Measurements from ENCODE around the gene CFAP97D1. TPM values are rescaled to one million over a fixed set of nuclear protein-coding genes. Genes with fewer than 3 reads are reported as not detected.

CFAP97D1 gene
- total RNA-seq, 1 experiment from 2014 or later = 0.13 TPM

DNA sequence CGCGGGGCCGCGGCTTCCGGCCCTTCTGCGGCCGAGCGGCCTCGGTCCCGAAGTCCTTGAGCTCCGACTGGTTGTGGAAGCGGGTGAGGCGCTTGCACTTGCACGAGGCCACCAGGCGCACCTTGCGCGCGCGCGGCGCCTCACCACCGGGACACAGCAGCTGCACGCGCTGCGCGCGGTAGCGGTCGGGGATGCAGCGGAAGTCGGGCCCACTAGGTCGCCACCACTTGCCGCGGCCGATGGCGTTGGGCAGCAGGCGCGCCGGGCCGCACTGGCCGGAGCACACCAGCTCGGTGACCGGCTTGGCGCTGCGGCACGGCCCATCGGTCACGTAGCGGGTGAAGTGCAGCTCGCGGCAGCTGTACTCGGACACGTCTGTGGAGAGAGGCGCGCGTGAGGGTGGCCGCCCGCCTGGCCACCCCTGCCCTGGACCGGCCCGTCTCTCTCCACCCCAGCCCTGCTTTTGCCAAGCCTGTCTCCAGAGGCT, 24.8 kb upstream of the CFAP97D1 start (continued):
- TF ChIP-seq JAZF1 (CRISPR knock-in tag; IDR thresholded peaks at IDR 0.05) = no peak

DNA sequence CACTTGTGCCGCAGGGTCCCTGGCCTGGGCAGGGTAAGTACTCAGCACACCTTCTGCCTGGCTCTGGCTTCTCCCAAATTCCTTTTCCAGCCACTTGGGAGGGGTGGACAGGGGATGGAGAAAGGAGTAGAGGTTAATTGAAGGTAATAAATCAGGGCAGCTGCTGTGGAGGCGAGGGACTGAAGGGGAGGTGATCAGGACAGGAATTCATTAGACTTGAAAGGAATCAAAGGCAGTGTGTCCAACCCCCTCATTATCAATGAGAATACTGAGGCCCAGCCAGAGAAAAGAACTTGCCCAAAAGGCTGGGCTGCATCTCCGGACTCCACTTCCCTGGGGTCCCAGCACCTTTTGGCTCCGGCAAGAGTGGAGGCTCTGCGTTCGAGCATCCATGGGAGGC, 24.0 kb upstream of the CFAP97D1 start:
- H3K4me3 Mint-ChIP-seq = peak overlapping the region; percentile 55
- H3K36me3 Mint-ChIP-seq = no peaks in the 10 kb centered on the region
- CTCF ChIA-PET = interaction anchor here (1.1 to 14.2 kb wide), 9 partner anchors 9 to 179 kb away, joined by 3 to 476 read pairs (median 10); no protein-coding TSS in a partner anchor
- no peak for ATAC-seq
- peaks cover 34% of the 10 kb centered on the region for H3K4me1 Mint-ChIP-seq
- POLR2A ChIA-PET = interaction anchor here (1.1 to 1.7 kb wide), 2 partner anchors 12 to 48 kb away, joined by 3 to 4 read pairs; no protein-coding TSS in a partner anchor
- H3K9me3 Mint-ChIP-seq = no peaks in the 10 kb centered on the region
- TF ChIP-seq FOXK1 (CRISPR knock-in tag; IDR thresholded peaks at IDR 0.05) (no peak), IRF2 (CRISPR knock-in tag; IDR thresholded peaks at IDR 0.05; ENCODE audit: borderline replicate concordance, low read depth) (no peak), NFATC4 (CRISPR knock-in tag; IDR thresholded peaks at IDR 0.05) (no peak), GRHL2 (CRISPR knock-in tag; IDR thresholded peaks at IDR 0.05; ENCODE audit: insufficient replicate concordance, severe bottlenecking) (no peak), ZNF396 (CRISPR knock-in tag; IDR thresholded peaks at IDR 0.05; ENCODE audit: borderline replicate concordance) (no peak), ZNF317 (CRISPR knock-in tag; IDR thresholded peaks at IDR 0.05; ENCODE audit: borderline replicate concordance, low read depth) (no peak), RORB (CRISPR knock-in tag; IDR thresholded peaks at IDR 0.05) (no peak), ZNF121 (CRISPR knock-in tag; IDR thresholded peaks at IDR 0.05) (no peak), GTF2I (CRISPR knock-in tag; conservative IDR thresholded peaks at IDR 0.05) (no peak), JAZF1 (CRISPR knock-in tag; IDR thresholded peaks at IDR 0.05) (no peak), PRRX2 (CRISPR knock-in tag; IDR thresholded peaks at IDR 0.05) (no peak), ZNF416 (CRISPR knock-in tag; IDR thresholded peaks at IDR 0.05) (no peak), SMAD3 (CRISPR knock-in tag; IDR thresholded peaks at IDR 0.05; ENCODE audit: borderline replicate concordance) (no peak)
- TF ChIP-seq, protein P1, sequence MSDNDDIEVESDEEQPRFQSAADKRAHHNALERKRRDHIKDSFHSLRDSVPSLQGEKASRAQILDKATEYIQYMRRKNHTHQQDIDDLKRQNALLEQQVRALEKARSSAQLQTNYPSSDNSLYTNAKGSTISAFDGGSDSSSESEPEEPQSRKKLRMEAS (CRISPR knock-in tag; IDR thresholded peaks at IDR 0.05) = no peak
- TF ChIP-seq, protein P2, sequence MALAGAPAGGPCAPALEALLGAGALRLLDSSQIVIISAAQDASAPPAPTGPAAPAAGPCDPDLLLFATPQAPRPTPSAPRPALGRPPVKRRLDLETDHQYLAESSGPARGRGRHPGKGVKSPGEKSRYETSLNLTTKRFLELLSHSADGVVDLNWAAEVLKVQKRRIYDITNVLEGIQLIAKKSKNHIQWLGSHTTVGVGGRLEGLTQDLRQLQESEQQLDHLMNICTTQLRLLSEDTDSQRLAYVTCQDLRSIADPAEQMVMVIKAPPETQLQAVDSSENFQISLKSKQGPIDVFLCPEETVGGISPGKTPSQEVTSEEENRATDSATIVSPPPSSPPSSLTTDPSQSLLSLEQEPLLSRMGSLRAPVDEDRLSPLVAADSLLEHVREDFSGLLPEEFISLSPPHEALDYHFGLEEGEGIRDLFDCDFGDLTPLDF (CRISPR knock-in tag; IDR thresholded peaks at IDR 0.05) = no peak
- TF ChIP-seq, protein P3, sequence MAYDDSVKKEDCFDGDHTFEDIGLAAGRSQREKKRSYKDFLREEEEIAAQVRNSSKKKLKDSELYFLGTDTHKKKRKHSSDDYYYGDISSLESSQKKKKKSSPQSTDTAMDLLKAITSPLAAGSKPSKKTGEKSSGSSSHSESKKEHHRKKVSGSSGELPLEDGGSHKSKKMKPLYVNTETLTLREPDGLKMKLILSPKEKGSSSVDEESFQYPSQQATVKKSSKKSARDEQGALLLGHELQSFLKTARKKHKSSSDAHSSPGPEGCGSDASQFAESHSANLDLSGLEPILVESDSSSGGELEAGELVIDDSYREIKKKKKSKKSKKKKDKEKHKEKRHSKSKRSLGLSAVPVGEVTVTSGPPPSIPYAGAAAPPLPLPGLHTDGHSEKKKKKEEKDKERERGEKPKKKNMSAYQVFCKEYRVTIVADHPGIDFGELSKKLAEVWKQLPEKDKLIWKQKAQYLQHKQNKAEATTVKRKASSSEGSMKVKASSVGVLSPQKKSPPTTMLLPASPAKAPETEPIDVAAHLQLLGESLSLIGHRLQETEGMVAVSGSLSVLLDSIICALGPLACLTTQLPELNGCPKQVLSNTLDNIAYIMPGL (CRISPR knock-in tag; IDR thresholded peaks at IDR 0.05) = no peak
- TF ChIP-seq, protein P4, sequence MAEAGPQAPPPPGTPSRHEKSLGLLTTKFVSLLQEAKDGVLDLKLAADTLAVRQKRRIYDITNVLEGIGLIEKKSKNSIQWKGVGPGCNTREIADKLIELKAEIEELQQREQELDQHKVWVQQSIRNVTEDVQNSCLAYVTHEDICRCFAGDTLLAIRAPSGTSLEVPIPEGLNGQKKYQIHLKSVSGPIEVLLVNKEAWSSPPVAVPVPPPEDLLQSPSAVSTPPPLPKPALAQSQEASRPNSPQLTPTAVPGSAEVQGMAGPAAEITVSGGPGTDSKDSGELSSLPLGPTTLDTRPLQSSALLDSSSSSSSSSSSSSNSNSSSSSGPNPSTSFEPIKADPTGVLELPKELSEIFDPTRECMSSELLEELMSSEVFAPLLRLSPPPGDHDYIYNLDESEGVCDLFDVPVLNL (CRISPR knock-in tag; IDR thresholded peaks at IDR 0.05; ENCODE audit: borderline replicate concordance, low read depth) = no peak
- TF ChIP-seq, protein P5, sequence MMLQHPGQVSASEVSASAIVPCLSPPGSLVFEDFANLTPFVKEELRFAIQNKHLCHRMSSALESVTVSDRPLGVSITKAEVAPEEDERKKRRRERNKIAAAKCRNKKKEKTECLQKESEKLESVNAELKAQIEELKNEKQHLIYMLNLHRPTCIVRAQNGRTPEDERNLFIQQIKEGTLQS (CRISPR knock-in tag; conservative IDR thresholded peaks at IDR 0.05) = no peak
- TF ChIP-seq, protein P6, sequence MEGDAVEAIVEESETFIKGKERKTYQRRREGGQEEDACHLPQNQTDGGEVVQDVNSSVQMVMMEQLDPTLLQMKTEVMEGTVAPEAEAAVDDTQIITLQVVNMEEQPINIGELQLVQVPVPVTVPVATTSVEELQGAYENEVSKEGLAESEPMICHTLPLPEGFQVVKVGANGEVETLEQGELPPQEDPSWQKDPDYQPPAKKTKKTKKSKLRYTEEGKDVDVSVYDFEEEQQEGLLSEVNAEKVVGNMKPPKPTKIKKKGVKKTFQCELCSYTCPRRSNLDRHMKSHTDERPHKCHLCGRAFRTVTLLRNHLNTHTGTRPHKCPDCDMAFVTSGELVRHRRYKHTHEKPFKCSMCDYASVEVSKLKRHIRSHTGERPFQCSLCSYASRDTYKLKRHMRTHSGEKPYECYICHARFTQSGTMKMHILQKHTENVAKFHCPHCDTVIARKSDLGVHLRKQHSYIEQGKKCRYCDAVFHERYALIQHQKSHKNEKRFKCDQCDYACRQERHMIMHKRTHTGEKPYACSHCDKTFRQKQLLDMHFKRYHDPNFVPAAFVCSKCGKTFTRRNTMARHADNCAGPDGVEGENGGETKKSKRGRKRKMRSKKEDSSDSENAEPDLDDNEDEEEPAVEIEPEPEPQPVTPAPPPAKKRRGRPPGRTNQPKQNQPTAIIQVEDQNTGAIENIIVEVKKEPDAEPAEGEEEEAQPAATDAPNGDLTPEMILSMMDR (IDR thresholded peaks at IDR 0.05) = no peak
- H3K27me3 Mint-ChIP-seq (ENCODE audit: low read depth) = peaks cover 29% of the 10 kb centered on the region
- H3K27ac Mint-ChIP-seq = no peak overlapping the region
- DNase-seq (ENCODE audit: low spot score) = no peak
